Activated CD4-positive, CD25-positive, alpha-beta regulatory T cell treated with anti-CD3 and anti-CD28 coated beads, Interleukin-2, amount 50 U/mL, for 72 hours (primary cell): ENCODE results near the gene CABP1.
A peak's percentile ranks its signal among the peaks of the same experiment; 100 is the strongest.
"Not testable (repeated sequence)": the region's sequence is repeated elsewhere in the genome, so short reads cannot be mapped to it uniquely, and the experiment has no call there.

Source experiments
- DNase-seq: peaks from one replicate; pipeline ENCODE4 v3.0.0; 2021

The CABP1 gene

DNA sequence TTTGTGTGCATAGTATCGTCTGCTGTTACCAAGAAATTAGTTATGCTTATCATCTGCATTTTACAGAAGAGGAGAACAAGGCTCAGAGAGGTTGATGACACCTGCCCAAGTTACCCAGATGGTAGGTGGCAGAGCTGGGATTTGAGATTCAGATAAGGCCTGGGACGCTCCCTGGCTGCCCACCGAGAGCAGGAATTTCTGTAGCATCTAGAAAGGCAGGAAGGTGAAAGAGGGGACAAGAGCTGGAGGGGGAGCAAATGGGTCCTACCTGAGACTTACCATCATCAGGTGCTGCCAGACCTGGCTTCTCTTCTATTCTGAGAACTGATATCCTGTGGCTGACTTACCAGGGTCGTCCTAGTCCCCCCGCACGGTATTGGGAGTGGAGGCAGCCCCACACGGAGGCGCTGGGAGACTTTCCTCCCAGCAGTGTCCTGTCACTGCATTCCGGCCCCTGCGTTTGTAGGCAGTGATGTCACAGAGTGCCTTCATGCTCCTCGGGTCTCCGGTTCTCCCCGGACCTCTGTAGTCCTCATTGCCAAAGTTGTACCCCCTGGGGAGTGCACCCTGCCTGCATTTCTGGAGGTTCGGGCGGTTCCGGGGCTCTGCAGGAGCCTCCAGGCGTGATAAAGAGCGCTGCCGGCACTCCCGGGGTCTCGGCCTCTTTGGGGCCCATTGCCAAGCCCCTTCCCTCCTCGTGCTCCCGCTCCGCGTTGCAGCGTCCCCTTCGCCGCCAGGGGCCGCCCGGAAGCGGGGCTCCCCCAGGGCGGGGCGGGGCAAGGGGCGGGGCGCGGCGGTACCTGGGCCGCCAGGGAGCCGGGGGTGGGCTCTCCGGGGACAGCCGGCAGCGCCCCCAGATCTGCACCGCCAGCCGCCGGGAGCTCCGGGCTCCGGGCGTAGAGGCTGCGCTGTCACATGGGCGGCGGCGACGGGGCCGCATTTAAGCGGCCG, at the start of gene CABP1:
CABP1 (plus strand) TSS at position 856 of the 951 bp plus-strand sequence; CDS start at position 916, 60 bp downstream.
- DNase-seq = peak; percentile 49

DNA sequence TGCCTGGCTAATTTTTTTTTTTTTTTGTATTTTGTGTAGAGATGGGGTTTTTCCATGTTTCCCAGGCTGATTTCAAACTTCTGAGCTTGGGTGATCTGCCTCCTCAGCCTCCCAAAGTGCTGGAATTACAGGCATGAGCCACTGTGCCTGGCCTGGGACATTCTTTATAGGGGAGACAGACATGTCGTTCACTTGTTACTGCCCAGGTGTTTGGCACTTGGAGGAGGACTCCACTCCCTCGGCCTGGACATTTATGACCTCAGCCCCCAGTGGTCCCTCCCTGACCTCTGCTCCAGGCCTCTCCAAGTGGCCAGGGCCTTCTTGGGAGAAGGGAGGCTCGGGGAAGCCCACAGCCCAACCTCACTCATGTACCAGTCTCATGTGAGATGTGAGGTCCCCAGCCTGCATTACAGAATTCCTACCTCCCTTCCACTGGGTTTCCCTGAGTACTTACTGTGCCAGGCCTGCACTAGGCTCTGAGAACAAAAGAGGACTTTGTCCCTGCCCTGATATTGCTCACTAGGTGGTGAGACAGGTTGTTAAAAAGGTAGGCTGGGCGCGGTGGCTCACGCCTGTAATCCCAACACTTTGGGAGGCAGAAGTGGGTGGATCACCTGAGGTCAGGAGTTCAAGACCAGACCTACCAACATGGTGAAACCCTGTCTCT, 49.6 kb upstream of the CABP1 start:
- DNase-seq = no peak

DNA sequence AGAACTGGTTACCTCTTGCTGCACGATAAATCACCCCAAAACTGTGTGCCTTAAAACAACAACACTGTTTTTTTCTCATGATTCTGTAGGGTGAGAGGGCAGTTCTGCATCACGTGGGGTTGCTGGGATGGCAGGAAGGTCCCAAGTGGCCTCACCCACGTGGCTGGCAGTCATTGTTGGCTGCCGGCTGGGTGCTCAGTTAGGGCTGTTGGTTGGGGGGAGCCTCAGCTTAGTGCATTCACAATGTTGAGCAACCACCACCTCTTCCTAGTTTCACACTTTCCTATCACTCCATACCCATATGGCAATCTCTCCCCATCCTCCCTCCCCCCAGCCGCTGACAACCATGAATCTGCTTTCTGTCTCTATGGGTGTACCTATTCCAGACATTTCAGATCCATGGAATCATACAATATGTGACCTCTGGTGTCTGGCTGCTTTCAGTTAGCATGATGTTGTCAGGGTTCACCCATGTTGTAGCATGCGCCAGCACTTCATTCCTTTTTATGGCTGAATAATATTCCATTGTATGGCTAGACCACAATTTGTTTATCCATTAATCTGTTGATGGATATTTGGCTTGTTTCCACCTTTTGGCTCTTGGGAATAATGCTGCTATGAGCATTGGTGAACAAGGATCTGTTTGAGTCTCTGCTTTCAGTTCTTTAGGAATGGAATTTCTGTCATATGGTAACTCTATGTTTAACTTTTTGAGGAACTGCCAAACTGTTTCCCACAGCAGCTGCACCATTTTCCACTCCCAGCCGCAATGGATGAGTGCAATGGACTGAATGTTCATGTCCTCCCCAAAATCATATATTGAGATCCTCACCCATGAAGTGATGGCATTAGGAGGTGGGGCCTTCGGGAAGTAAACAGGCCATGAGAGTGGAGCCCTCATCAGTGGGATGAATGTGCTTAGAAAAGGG, 48.0 kb upstream of the CABP1 start:
- no peak for DNase-seq

DNA sequence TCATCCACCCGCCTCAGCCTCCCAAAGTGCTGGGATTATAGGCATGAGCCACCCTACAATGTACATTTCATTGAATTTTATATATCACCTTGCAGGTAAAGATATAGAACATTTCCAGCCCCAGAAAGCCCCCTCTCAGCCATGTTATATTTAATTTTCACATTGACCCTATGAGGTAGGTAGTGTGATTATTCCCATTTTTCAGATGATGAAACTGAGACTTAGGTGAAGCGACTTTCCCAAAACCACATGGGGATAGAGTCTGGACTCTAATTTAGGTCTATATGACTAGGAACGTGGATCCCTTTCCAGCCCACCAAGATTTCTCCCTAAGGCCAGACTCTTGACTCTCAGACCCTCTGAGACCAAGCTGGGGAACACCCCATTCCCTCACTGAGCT, 43.5 kb upstream of the CABP1 start:
- no peak for DNase-seq

DNA sequence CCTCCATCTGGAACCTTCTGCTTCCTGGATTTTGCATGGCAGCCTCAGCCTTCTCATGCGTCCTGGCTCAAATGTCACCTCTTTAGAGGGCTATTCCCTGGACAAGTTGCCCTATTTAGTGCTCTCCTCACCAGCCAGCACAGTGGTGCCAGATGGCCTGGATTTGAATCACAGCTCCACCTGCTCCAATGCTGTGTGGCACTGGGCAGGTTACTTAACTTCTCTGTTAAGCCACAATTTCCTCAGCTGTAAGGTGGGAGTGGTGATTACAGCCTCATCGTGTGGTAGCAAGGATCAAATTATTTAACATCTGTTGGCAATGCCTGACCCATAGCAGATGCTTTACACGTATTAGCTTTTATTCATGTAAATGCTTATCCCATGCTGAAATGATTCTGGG, 42.6 kb upstream of the CABP1 start:
- no peak for DNase-seq

DNA sequence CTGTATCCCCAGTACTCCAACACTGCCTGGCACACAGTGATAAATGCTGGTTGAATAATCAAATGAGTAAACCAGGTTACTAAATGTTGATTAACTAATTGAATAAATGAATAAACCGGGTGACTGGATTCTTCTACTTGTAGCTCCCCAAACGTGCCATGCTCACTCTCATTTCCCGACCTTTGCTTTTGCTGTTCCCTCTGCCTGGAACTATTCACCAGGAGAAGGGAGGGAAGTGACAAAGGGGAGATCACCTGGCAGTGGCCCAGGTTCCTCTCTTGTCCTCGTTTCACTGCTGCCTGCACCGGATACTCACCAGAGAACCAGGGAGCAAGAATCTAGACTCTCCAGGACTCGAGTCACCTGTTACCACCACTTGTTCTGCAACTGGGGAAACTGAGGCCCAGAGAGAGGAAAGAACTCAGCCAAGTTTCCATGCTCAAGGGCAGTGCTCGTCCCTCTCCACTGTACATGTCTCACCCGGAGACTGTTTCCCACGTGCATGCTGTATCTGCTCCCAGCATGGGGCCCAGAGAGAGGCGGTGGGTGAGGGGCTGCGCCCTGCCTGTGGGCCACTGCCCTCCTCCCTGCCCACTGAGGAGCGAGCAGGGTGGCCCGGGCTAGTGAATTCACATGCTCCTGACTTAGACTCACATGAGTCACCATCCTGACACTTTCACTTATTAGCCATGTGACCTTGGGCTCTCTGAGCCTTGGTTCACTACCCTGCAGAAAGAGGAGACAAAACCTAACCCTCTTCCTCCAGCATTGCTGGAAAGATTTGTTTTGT, 41.6 kb upstream of the CABP1 start:
- DNase-seq = no peak

DNA sequence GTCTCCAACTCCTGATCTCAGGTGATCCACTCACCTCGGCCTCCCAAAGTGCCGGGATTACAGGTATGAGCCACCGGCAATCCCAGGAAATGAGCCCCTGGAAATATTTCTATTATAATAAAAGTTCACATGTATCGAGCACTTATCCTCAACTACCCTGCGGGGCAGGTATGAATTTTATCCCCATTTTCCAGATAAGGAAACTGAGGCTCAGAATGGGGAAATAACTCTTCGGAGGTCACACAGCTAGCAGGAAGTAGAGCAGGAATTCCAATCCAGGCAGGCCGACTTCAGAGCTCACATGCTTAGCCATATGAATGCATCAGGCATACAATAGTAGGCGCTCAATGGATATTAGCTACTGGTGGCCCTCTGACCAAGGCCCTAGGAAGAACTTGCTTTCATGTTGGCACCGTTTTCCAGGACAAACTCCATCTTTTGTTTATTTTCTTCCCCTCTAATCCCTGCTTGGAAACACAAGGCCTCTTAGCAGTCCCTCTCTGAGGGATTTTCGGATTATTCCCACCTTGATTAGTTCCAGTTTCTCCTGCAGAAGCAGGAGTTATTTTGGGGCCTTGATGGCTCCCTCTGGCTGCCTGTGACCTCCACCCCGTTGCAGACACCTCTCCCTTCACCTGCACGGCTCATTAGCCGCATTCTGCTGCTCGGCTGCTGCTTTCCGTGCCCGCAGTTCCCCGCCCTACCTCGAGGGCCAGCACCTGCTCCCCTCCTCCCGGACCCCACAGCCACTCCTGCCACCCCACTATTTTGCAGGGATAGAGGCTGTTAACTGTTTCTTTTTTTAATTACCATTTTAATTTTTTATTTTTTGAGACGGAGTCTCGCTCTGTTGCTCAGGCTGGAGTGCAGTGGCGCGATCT, 40.5 kb upstream of the CABP1 start:
- DNase-seq = no peak

DNA sequence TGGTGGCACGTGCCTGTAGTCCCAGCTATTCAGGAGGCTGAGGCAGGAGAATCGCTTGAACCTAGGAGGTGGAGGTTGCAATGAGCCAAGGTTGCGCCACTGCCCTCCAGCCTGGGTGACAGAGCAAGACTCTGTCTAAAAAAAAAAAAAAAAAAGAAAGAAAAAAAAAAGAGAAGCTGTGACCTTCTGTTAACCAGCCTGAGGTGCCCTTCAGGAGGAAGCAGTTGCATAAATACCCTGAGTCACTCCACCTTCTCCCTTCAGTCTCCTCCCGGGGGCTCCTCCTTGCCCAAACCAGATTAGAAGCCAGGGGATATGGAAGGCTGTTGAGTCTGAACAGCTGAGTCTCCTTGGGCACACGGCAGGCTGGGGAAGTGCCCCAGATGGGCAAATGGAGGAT, 38.0 kb upstream of the CABP1 start:
- DNase-seq = not testable (repeated sequence)

DNA sequence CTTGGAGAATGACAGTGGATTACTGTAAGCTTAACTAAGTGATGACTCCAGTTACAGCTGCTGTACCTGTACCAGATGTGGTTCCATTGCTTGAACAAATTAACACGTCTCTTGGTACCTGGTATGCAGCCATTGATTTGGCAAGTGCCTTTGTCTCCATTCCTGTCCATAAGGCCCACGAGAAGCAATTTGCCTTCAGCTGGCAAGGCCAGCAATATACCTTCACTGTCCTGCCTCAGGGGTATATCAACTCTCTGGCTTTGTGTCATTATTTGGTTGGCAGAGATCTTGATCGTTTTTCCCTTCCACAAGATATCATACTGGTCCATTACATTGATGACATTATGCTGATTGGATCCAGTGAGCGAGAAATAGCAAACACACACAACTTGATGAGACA, 29.9 kb upstream of the CABP1 start:
- no peak for DNase-seq

DNA sequence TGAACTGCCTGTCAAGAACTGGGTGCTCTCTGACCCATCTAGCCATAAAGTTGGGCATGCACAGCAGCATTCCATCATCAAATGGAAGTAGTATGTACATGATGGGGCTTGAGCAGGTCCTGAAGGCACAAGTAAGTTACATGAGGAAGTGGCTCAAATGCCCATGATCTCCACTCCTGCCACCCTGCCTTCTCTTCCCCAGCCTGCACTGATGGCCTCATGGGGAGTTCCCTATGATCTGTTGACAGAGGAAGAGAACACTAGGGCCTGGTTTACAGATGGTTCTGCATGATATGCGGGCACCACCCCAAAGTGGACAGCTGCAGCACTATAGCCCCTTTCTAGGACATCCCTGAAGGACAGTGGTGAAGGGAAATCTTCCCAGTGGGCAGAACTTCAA, 28.9 kb upstream of the CABP1 start:
- DNase-seq = not testable (repeated sequence)

DNA sequence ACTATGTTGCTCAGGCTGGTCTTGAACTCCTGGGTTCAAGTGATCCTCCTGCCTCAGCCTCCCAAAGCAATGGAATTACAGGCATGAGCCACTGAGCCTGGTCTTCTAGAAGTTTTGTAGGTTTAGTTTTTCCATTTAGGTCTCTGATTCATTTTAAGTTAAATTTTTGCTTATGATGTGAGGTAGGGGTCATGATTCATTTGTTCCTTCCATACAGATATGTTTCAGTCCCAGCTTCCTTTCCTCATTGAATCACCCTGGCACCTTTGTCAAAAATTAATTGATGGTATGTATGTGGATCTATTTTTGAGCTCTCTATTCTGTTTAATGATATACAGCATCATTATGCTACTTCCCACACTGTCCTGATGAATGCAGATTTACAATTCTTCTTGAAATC, 25.6 kb upstream of the CABP1 start:
- no peak for DNase-seq

DNA sequence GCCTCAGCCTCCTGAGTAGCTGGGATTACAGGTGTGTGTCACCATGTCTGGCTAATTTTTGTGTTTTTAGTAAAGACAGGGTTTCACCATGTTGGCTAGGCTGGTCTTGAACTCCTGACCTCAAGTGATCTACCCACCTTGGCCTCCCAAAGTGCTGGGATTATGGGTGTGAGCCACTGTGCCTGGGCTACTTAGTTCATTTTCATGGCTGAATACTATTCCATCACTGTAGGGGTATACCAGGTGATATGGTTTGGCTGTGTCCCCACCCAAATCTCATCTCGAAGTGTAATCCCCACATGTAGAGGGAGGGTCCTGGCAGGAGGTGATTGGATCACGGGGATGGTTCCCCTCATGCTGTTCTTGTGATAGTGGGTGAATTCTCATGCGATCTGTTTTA, 23.2 kb upstream of the CABP1 start:
- not testable (repeated sequence) for DNase-seq

DNA sequence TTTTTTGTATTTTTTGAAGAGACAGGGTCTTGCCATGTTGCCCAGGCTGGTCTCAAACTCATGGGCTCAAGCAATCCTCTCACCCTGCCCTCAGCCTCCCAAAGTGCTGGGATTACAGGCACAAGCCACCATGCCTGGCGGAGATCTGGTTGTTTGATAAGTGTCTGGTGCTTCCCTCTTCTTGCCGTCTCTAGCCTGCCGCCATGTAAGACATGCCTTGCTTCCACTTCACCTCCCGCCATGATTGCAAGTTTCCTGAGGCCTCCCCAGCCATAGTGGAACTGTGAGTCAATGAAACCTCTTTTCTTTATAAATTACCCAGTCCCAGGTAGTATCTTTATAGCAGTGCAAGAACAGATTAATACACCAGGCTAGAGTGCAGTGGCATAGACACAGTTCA, 22.7 kb upstream of the CABP1 start:
- not testable (repeated sequence) for DNase-seq

DNA sequence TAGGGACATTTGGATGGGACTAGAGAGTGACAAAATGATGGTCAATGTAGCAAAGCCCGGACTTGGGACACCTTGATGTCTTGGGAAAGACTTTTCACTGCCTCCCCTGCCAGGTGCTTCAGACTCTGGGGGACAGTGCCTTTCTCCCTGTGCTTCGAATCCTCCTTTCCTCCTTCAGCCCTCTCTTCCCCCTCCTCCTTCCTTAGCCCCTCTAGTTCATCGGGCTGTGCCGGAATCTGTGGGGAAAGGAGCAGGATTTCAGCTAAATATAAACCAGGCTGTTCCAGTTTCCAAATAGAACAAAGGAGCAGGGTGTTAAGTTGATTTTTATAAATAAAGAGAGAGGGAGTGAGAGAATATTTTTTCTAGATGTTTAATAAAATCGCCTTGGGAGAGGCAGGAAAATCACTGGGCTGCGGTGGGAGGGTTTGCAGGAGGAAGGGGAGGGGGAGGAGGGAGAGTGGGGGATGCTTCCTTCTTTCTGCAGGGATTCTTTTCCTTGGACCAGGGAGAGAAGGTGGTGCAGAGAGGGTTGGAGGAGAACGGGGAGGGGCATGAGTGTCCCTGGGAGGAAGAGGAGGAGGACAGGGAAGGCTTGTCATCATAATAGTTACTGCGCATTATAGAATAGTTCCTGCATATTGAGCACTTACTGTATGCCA, 21.3 kb upstream of the CABP1 start:
- no peak for DNase-seq

DNA sequence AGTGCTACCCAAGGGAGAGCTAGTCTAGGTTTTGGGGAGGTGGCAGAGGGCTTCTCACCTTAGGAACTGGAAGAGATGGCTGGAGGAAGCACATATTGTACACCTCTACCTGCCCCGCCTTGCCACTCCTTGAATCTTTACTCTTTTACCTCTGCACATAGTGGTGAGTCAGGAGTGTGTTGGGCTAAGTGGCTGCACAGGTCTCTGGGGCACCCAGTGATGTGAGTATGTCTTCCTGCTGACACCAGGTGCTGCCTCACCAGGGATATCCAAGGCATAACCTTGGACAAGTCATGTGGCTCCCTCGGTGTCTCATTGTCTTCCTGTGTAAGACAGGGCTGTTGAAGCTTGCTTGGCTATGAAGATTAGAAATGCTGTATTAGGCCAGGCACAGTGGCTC, 19.8 kb upstream of the CABP1 start:
- no peak for DNase-seq

DNA sequence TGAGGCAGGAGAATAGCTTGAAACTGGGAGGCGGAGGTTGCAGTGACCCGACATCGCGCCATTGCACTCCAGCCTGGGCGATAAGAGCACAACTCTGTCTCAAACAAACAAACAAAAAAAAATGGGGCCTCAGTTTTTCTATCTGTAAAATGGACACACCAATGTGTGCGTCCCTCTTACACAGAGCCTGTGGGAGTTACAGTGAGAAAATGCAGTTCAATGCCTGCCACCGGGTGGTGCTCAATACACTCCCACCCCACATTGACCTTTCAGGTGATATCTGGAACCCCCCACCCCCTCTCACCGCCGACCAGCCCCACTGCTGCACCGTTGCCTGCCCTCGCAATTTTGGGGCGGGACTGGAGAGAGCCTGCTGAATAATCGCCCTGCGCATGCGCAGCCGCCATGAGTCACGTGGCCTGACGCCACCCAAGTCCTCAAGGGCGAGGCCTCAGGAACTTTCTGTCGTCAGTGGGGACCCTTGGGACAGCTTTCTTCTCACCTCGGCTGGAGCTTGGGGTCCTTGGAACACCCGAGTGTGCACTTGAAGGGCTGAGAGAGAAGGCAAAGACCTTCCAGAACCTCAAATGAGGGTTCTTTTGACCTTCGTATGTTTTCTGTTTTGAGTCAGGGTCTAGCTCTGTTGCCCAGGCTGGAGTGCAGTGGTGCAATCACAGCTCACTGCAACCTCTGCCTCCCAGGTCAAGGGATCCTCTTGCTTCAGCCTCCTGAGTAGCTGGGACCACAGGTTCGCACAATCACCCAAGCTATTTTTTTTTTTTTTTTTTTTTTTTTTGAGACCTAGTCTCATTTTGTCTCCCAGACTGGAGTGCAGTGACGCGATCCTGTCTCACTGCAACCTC, 14.6 kb upstream of the CABP1 start:
- DNase-seq = no peak

DNA sequence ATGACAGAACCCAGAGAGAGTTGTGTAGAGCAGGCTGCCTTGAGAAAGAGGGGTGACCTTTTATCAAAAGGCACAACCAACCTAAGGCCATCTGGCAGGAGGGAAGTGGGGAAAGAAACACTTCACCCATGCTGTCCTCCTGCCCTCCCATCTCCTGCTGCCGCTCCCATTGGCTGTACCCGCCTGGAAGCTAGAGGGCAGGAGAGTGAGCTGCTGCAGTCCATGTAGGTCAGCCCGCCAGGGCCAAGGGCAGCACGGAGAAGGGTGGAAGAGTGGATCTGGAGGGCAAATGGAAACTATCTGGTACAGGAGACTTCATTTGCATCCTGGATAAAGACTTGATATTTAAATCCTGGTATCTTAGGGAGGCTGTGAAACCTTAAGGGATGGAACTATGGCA, 11.5 kb upstream of the CABP1 start:
- DNase-seq = no peak

DNA sequence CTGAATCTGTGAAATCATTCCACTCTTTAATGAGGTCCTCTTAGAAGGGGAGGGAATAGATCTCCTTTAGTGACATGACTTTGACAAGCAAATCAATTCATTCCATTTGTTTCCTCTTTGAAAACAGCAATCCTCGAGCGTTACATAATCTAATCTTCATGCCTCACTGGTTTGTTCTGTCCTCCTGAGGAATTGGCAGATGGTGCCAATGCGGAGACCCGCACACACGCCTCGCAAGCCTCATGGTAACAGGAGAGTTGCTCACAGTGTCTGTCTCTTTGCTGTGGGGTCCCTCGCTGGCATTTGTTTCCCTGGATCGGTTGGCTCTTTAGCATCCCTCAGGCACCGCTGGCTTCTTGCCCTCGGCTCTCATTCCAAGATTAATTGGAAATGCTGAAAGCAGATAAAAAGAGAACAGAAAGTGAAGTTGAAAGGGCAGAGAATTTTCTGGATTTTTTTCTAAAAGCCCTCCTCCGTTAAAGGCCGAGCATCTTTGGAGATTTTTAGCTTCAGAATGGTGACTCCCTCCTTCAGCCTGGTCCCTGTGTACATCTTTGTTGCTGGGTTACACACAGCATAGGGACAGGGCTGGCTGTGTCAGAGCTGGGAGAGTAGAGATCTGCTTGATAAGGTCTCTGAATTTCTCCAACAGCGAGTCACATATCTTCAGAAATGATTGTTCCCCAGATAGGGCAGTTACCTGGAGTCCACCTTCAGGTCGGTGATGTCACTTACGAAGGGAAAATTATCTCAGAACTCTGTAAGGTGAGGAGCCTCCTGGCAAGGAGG, 10.1 kb upstream of the CABP1 start:
- no peak for DNase-seq

DNA sequence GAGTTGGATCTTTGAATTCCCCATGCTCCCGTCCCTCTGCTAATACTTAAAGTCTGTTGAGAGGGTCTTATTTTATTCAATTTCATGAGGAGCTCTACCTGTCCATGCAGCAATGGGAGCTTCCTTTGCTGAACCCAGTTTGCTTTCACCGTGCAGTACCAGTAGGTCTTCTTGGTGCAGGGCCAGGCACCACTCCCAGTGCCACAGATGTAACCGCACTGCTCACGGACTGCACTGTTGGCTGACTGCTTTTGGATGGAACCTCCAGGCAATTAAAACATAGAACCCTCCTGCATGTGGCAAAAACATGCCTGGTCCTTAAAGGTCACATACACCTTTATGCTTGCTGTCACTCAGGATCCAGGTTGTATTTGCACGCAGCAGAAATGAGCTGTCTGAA, 9.3 kb upstream of the CABP1 start:
- DNase-seq = no peak
